HEK293 (cell line): ENCODE measurements around the gene PER1.

Experiments used
- EGR2 ChIP-seq: fragments of 450-650 bp; formaldehyde crosslinking; IDR thresholded peaks from 2 replicates; pipeline ENCODE4 v1.5.1; 2016; ENCODE audit warnings: low read depth, missing biosample characterization, missing genetic modification characterization
- FEZF1 ChIP-seq: fragments of 450-650 bp; formaldehyde crosslinking; IDR thresholded peaks from 2 replicates; pipeline ENCODE4 v1.5.1; 2016; ENCODE audit warnings: missing biosample characterization, missing genetic modification characterization
- GLI2 ChIP-seq: fragments of 450-650 bp; formaldehyde crosslinking; IDR thresholded peaks from 2 replicates; pipeline ENCODE4; 2017; ENCODE audit warnings: missing biosample characterization, missing genetic modification characterization, low read depth, borderline replicate concordance
- MYNN ChIP-seq: fragments of 450-650 bp; formaldehyde crosslinking; IDR thresholded peaks from 2 replicates; pipeline ENCODE4 v1.5.1; 2016; ENCODE audit warnings: missing biosample characterization, missing genetic modification characterization, borderline replicate concordance
- PRDM2 ChIP-seq: fragments of 450-650 bp; formaldehyde crosslinking; IDR thresholded peaks from 2 replicates; pipeline ENCODE4 v1.5.1; 2016; ENCODE audit warnings: missing biosample characterization, missing genetic modification characterization, borderline replicate concordance
- TRIM28 ChIP-seq: IDR thresholded peaks from 2 replicates; pipeline ENCODE4 v1.6.1; 2011; ENCODE audit warnings: low read length, control low read depth, borderline replicate concordance
- ZFHX2 ChIP-seq: fragments of 450-650 bp; formaldehyde crosslinking; conservative IDR thresholded peaks from 2 replicates; pipeline ENCODE4 v1.5.1; 2016; ENCODE audit warnings: missing biosample characterization, missing genetic modification characterization
- ZNF121 ChIP-seq: fragments of 450-650 bp; formaldehyde crosslinking; IDR thresholded peaks from 2 replicates; pipeline ENCODE4 v1.5.1; 2016; ENCODE audit warnings: missing biosample characterization, missing genetic modification characterization
- ZNF132 ChIP-seq: fragments of 450-650 bp; formaldehyde crosslinking; IDR thresholded peaks from 2 replicates; pipeline ENCODE4 v1.5.1; 2017; ENCODE audit warnings: missing biosample characterization, missing genetic modification characterization, borderline replicate concordance
- ZNF146 ChIP-seq: fragments of 450-650 bp; formaldehyde crosslinking; IDR thresholded peaks from 2 replicates; pipeline ENCODE4 v1.5.1; 2016; ENCODE audit warnings: missing biosample characterization, missing genetic modification characterization
- ZNF169 ChIP-seq: fragments of 450-650 bp; formaldehyde crosslinking; IDR thresholded peaks from 2 replicates; pipeline ENCODE4 v1.5.1; 2016; ENCODE audit warnings: missing biosample characterization, missing genetic modification characterization
- ZNF175 ChIP-seq: fragments of 450-650 bp; formaldehyde crosslinking; IDR thresholded peaks from 2 replicates; pipeline ENCODE4 v1.5.1; 2016; ENCODE audit warnings: missing biosample characterization, missing genetic modification characterization
- ZNF184 ChIP-seq: fragments of 450-650 bp; IDR thresholded peaks from 2 replicates; pipeline ENCODE4 v1.5.1; 2018; ENCODE audit warnings: missing biosample characterization, mild to moderate bottlenecking, missing genetic modification characterization
- ZNF202 ChIP-seq: fragments of 450-650 bp; formaldehyde crosslinking; IDR thresholded peaks from 2 replicates; pipeline ENCODE4 v1.5.1; 2016; ENCODE audit warnings: missing biosample characterization, missing genetic modification characterization, borderline replicate concordance
- ZNF23 ChIP-seq: fragments of 450-650 bp; formaldehyde crosslinking; IDR thresholded peaks from 2 replicates; pipeline ENCODE4 v1.5.1; 2016; ENCODE audit warnings: missing biosample characterization, missing genetic modification characterization, borderline replicate concordance
- ZNF239 ChIP-seq: fragments of 450-650 bp; formaldehyde crosslinking; IDR thresholded peaks from 2 replicates; pipeline ENCODE4 v1.5.1; 2016; ENCODE audit warnings: missing biosample characterization, missing genetic modification characterization
- ZNF26 ChIP-seq: fragments of 450-650 bp; formaldehyde crosslinking; IDR thresholded peaks from 2 replicates; pipeline ENCODE4 v1.5.1; 2016; ENCODE audit warnings: missing biosample characterization, missing genetic modification characterization
- ZNF280C ChIP-seq: fragments of 450-650 bp; formaldehyde crosslinking; IDR thresholded peaks from 2 replicates; pipeline ENCODE4 v1.5.1; 2016; ENCODE audit warnings: missing biosample characterization, missing genetic modification characterization
- ZNF48 ChIP-seq: fragments of 450-650 bp; formaldehyde crosslinking; IDR thresholded peaks from 2 replicates; pipeline ENCODE4 v1.5.1; 2016; ENCODE audit warnings: missing biosample characterization, missing genetic modification characterization
- ZNF521 ChIP-seq: fragments of 450-650 bp; formaldehyde crosslinking; IDR thresholded peaks from 2 replicates; pipeline ENCODE4 v1.5.1; 2017; ENCODE audit warnings: missing biosample characterization, mild to moderate bottlenecking, missing genetic modification characterization
- ZNF596 ChIP-seq: fragments of 450-650 bp; IDR thresholded peaks from 2 replicates; pipeline ENCODE4 v1.5.0; 2018; ENCODE audit warnings: missing biosample characterization, mild to moderate bottlenecking, missing genetic modification characterization, moderate library complexity
- ZNF626 ChIP-seq: fragments of 450-650 bp; sonication (Bioruptor Pico); formaldehyde crosslinking; IDR thresholded peaks from 2 replicates; pipeline ENCODE4 v1.5.1; 2018; ENCODE audit warnings: missing biosample characterization, missing genetic modification characterization, inconsistent platforms
- ZNF768 ChIP-seq: fragments of 450-650 bp; formaldehyde crosslinking; IDR thresholded peaks from 2 replicates; pipeline ENCODE4 v1.5.1; 2018; ENCODE audit warnings: missing biosample characterization, mild to moderate bottlenecking, missing genetic modification characterization
- ZSCAN30 ChIP-seq: fragments of 450-650 bp; IDR thresholded peaks from 2 replicates; pipeline ENCODE4 v1.5.1; 2018; ENCODE audit warnings: missing biosample characterization, mild to moderate bottlenecking, missing genetic modification characterization, moderate library complexity
- TF ChIP-seq, protein P1 (sequence below): fragments of 450-650 bp; formaldehyde crosslinking; IDR thresholded peaks from 2 replicates; pipeline ENCODE4 v1.5.1; 2016; ENCODE audit warnings: missing biosample characterization, missing genetic modification characterization
- TF ChIP-seq, protein P2 (sequence below): fragments of 450-650 bp; formaldehyde crosslinking; IDR thresholded peaks from 2 replicates; pipeline ENCODE4 v1.5.1; 2016; ENCODE audit warnings: missing biosample characterization, missing genetic modification characterization

Gene PER1

GRCh38 chr17:8117980-8118768, 34.0 kb downstream of the PER1 start, which contains the start of gene ALOXE3 (continued):
- TF ChIP-seq, protein P1, sequence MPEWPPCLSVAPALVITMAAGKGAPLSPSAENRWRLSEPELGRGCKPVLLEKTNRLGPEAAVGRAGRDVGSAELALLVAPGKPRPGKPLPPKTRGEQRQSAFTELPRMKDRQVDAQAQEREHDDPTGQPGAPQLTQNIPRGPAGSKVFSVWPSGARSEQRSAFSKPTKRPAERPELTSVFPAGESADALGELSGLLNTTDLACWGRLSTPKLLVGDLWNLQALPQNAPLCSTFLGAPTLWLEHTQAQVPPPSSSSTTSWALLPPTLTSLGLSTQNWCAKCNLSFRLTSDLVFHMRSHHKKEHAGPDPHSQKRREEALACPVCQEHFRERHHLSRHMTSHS (tag by site-specific recombination): no peak
- TF ChIP-seq, protein P2, sequence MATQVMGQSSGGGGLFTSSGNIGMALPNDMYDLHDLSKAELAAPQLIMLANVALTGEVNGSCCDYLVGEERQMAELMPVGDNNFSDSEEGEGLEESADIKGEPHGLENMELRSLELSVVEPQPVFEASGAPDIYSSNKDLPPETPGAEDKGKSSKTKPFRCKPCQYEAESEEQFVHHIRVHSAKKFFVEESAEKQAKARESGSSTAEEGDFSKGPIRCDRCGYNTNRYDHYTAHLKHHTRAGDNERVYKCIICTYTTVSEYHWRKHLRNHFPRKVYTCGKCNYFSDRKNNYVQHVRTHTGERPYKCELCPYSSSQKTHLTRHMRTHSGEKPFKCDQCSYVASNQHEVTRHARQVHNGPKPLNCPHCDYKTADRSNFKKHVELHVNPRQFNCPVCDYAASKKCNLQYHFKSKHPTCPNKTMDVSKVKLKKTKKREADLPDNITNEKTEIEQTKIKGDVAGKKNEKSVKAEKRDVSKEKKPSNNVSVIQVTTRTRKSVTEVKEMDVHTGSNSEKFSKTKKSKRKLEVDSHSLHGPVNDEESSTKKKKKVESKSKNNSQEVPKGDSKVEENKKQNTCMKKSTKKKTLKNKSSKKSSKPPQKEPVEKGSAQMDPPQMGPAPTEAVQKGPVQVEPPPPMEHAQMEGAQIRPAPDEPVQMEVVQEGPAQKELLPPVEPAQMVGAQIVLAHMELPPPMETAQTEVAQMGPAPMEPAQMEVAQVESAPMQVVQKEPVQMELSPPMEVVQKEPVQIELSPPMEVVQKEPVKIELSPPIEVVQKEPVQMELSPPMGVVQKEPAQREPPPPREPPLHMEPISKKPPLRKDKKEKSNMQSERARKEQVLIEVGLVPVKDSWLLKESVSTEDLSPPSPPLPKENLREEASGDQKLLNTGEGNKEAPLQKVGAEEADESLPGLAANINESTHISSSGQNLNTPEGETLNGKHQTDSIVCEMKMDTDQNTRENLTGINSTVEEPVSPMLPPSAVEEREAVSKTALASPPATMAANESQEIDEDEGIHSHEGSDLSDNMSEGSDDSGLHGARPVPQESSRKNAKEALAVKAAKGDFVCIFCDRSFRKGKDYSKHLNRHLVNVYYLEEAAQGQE (tag by site-specific recombination): no peak
- TF ChIP-seq ZNF626 (no peak), TRIM28 (0 out of 2 replicates have a peak, but pooled peaks have one; percentile 6), ZNF768 (tag by site-specific recombination) (no peak), GLI2 (tag by site-specific recombination) (no peak), FEZF1 (no peak), ZNF596 (no peak), ZNF121 (tag by site-specific recombination) (no peak), ZSCAN30 (no peak), ZNF521 (no peak), ZNF26 (tag by site-specific recombination) (no peak), ZNF239 (tag by site-specific recombination) (no peak), MYNN (tag by site-specific recombination) (no peak), ZNF202 (tag by site-specific recombination) (no peak), ZNF280C (tag by site-specific recombination) (no peak), ZNF146 (tag by site-specific recombination) (no peak), ZFHX2 (tag by site-specific recombination) (peak; percentile 71; the same call in 1 of the 2 replicates), ZNF132 (tag by site-specific recombination) (no peak), ZNF23 (tag by site-specific recombination) (no peak), ZNF48 (no peak), ZNF169 (tag by site-specific recombination) (no peak), EGR2 (peak; percentile 42; the same call in 1 of the 2 replicates), ZNF184 (no peak), PRDM2 (tag by site-specific recombination) (0 out of 2 replicates have a peak, but pooled peaks have one; percentile 77), ZNF175 (tag by site-specific recombination) (no peak)
